Fibroblast of mammary gland (primary cell): ENCODE results near the gene RAMP3.

Experiments
- DNase-seq: peaks from one replicate; pipeline ENCODE4 v3.0.0-alpha.2; 2010; ENCODE audit warnings: low read depth
- H3K4me3 ChIP-seq: 2 replicates; pipeline ENCODE4 v1.5.1; 2011; ENCODE audit warnings: low read depth, mild to moderate bottlenecking, low read length, moderate library complexity; ENCODE audit not compliant: control insufficient read depth
- CTCF ChIP-seq: conservative IDR thresholded peaks from 2 replicates; pipeline ENCODE4 v1.5.1; 2011; ENCODE audit warnings: low read depth, low read length, inconsistent platforms; ENCODE audit not compliant: control insufficient read depth, insufficient read depth

RAMP3 gene

GRCh38 chr7:45233249-45233775 is 75.7 kb downstream of the RAMP3 start:
- DNase-seq = no peak
- TF ChIP-seq CTCF = no peak
- H3K4me3 ChIP-seq = no peak overlapping the region
